ENCODE measurements around the gene CNTNAP4.

Gene CNTNAP4

GRCh38 chr16:76461836-76462235 is 184.6 kb downstream of the CNTNAP4 start:
- no peaks in the 10 kb centered on the region for H3K9me3 Mint-ChIP-seq
- no peaks in the 10 kb centered on the region for H3K27me3 Mint-ChIP-seq
- no peak for DNase-seq (ENCODE audit: low spot score in 2 of 2)
- no peaks in the 10 kb centered on the region for H3K36me3 Mint-ChIP-seq
- no peak overlapping the region for H3K4me3 Mint-ChIP-seq
- no peak overlapping the region for H3K27ac Mint-ChIP-seq
- no peaks in the 10 kb centered on the region for H3K4me1 Mint-ChIP-seq
- ATAC-seq (ENCODE audit: low read depth) = no peak

- ATAC-seq (ENCODE audit: low read depth) (no peak), DNase-seq (ENCODE audit: low spot score in 2 of 2) (no peak)
- no peak overlapping the region for H3K27ac Mint-ChIP-seq
- H3K9me3 Mint-ChIP-seq = no peaks in the 10 kb centered on the region
- no peaks in the 10 kb centered on the region for H3K36me3 Mint-ChIP-seq
- no peak overlapping the region for H3K4me3 Mint-ChIP-seq
- no peaks in the 10 kb centered on the region for H3K27me3 Mint-ChIP-seq
- H3K4me1 Mint-ChIP-seq = no peaks in the 10 kb centered on the region
These were observed 187.9 kb downstream of the CNTNAP4 start for GRCh38 chr16:76464955-76465620.

- Mint-ChIP-seq H3K4me1 (no peaks in the 10 kb centered on the region), H3K36me3 (no peaks in the 10 kb centered on the region), H3K4me3 (no peak overlapping the region), H3K9me3 (peaks cover 3% of the 10 kb centered on the region), H3K27me3 (no peaks in the 10 kb centered on the region), H3K27ac (no peak overlapping the region)
- no peak for ATAC-seq (ENCODE audit: low read depth)
- DNase-seq (ENCODE audit: low spot score in 2 of 2) = no peak
These were observed 189.7 kb downstream of the CNTNAP4 start for GRCh38 chr16:76466871-76467270.

GRCh38 chr16:76474048-76474447 is 196.8 kb downstream of the CNTNAP4 start:
- Mint-ChIP-seq H3K9me3 (peaks cover 6% of the 10 kb centered on the region), H3K4me1 (no peaks in the 10 kb centered on the region), H3K27me3 (no peaks in the 10 kb centered on the region), H3K4me3 (no peak overlapping the region), H3K27ac (no peak overlapping the region), H3K36me3 (no peaks in the 10 kb centered on the region)
- DNase-seq (ENCODE audit: low spot score in 2 of 2) (no peak), ATAC-seq (ENCODE audit: low read depth) (no peak)

- Mint-ChIP-seq H3K4me1 (no peaks in the 10 kb centered on the region), H3K9me3 (peaks cover 4% of the 10 kb centered on the region), H3K27me3 (no peaks in the 10 kb centered on the region), H3K27ac (no peak overlapping the region), H3K4me3 (no peak overlapping the region), H3K36me3 (no peaks in the 10 kb centered on the region)
- DNase-seq (ENCODE audit: low spot score in 2 of 2) = no peak
- no peak for ATAC-seq (ENCODE audit: low read depth)
These were observed 200.9 kb downstream of the CNTNAP4 start for GRCh38 chr16:76478105-76478504.

GRCh38 chr16:76483307-76483909 is 206.2 kb downstream of the CNTNAP4 start:
- ATAC-seq (ENCODE audit: low read depth) (no peak), DNase-seq (ENCODE audit: low spot score in 2 of 2) (no peak)
- no peak overlapping the region for H3K4me3 Mint-ChIP-seq
- H3K4me1 Mint-ChIP-seq = no peaks in the 10 kb centered on the region
- H3K27me3 Mint-ChIP-seq = no peaks in the 10 kb centered on the region
- H3K27ac Mint-ChIP-seq = no peak overlapping the region
- H3K36me3 Mint-ChIP-seq = no peaks in the 10 kb centered on the region
- peaks cover 6% of the 10 kb centered on the region for H3K9me3 Mint-ChIP-seq

- Mint-ChIP-seq H3K36me3 (no peaks in the 10 kb centered on the region), H3K9me3 (peaks cover 6% of the 10 kb centered on the region)
These were observed 206.8 kb downstream of the CNTNAP4 start for GRCh38 chr16:76484020-76484419.

GRCh38 chr16:76486740-76487139 is 209.5 kb downstream of the CNTNAP4 start:
- Mint-ChIP-seq H3K36me3 (no peaks in the 10 kb centered on the region), H3K27ac (no peak overlapping the region), H3K4me3 (no peak overlapping the region), H3K4me1 (no peaks in the 10 kb centered on the region), H3K27me3 (no peaks in the 10 kb centered on the region), H3K9me3 (peaks cover 3% of the 10 kb centered on the region)
- DNase-seq (ENCODE audit: low spot score in 2 of 2) = no peak
- no peak for ATAC-seq (ENCODE audit: low read depth)

More at GRCh38 chr16:76484020-76484419, 206.8 kb downstream of the CNTNAP4 start:
- no peak for ATAC-seq (ENCODE audit: low read depth)
- H3K4me3 Mint-ChIP-seq = no peak overlapping the region
- no peaks in the 10 kb centered on the region for H3K4me1 Mint-ChIP-seq
- no peak overlapping the region for H3K27ac Mint-ChIP-seq
- no peak for DNase-seq (ENCODE audit: low spot score in 2 of 2)
- no peaks in the 10 kb centered on the region for H3K27me3 Mint-ChIP-seq

- DNase-seq (ENCODE audit: low spot score in 2 of 2) = no peak
- peaks cover 3% of the 10 kb centered on the region for H3K9me3 Mint-ChIP-seq
- no peaks in the 10 kb centered on the region for H3K36me3 Mint-ChIP-seq
- no peak overlapping the region for H3K4me3 Mint-ChIP-seq
- H3K27me3 Mint-ChIP-seq = no peaks in the 10 kb centered on the region
- H3K27ac Mint-ChIP-seq = no peak overlapping the region
- H3K4me1 Mint-ChIP-seq = no peaks in the 10 kb centered on the region
- no peak for ATAC-seq (ENCODE audit: low read depth)
These were observed 210.3 kb downstream of the CNTNAP4 start for GRCh38 chr16:76487411-76488064.

GRCh38 chr16:76488065-76488417 is 210.8 kb downstream of the CNTNAP4 start:
- Mint-ChIP-seq H3K4me3 (no peak overlapping the region), H3K27me3 (no peaks in the 10 kb centered on the region), H3K9me3 (peaks cover 6% of the 10 kb centered on the region), H3K36me3 (no peaks in the 10 kb centered on the region), H3K4me1 (no peaks in the 10 kb centered on the region), H3K27ac (no peak overlapping the region)
- DNase-seq (ENCODE audit: low spot score in 2 of 2) (no peak), ATAC-seq (ENCODE audit: low read depth) (no peak)

- H3K4me3 Mint-ChIP-seq = no peak overlapping the region
These were observed 212.9 kb downstream of the CNTNAP4 start for GRCh38 chr16:76490036-76490639.

GRCh38 chr16:76500006-76500405 is 222.8 kb downstream of the CNTNAP4 start:
- Mint-ChIP-seq H3K4me1 (no peaks in the 10 kb centered on the region), H3K9me3 (peaks cover 3% of the 10 kb centered on the region), H3K27ac (no peak overlapping the region), H3K27me3 (no peaks in the 10 kb centered on the region), H3K36me3 (no peaks in the 10 kb centered on the region), H3K4me3 (no peak overlapping the region)
- ATAC-seq (ENCODE audit: low read depth) (no peak), DNase-seq (ENCODE audit: low spot score in 2 of 2) (no peak)

More at GRCh38 chr16:76490036-76490639, 212.9 kb downstream of the CNTNAP4 start:
- Mint-ChIP-seq H3K27me3 (no peaks in the 10 kb centered on the region), H3K9me3 (peaks cover 3% of the 10 kb centered on the region), H3K27ac (no peak overlapping the region), H3K4me1 (no peaks in the 10 kb centered on the region), H3K36me3 (no peaks in the 10 kb centered on the region)
- no peak for DNase-seq (ENCODE audit: low spot score in 2 of 2)
- ATAC-seq (ENCODE audit: low read depth) = no peak

GRCh38 chr16:76502063-76502462 is 224.9 kb downstream of the CNTNAP4 start:
- no peak for DNase-seq (ENCODE audit: low spot score in 2 of 2)
- H3K4me1 Mint-ChIP-seq = no peaks in the 10 kb centered on the region
- H3K27me3 Mint-ChIP-seq = no peaks in the 10 kb centered on the region
- no peak overlapping the region for H3K27ac Mint-ChIP-seq
- H3K9me3 Mint-ChIP-seq = peaks cover 3% of the 10 kb centered on the region
- H3K4me3 Mint-ChIP-seq = no peak overlapping the region
- ATAC-seq (ENCODE audit: low read depth) = no peak
- H3K36me3 Mint-ChIP-seq = no peaks in the 10 kb centered on the region

- Mint-ChIP-seq H3K27me3 (no peaks in the 10 kb centered on the region), H3K9me3 (peaks cover 1% of the 10 kb centered on the region), H3K4me3 (no peak overlapping the region), H3K27ac (no peak overlapping the region), H3K36me3 (no peaks in the 10 kb centered on the region), H3K4me1 (no peaks in the 10 kb centered on the region)
- DNase-seq (ENCODE audit: low spot score in 2 of 2) = no peak
- ATAC-seq (ENCODE audit: low read depth) = no peak
These were observed 225.4 kb downstream of the CNTNAP4 start for GRCh38 chr16:76502555-76502954.
